HL-60 (cell line): ENCODE data around the gene FBXO38.
A peak's percentile ranks its signal among the peaks of the same experiment; 100 is the strongest.

Experiments used
- CTCF ChIP-seq: IDR thresholded peaks from one replicate; pipeline ENCODE4 v1.5.1; 2011; ENCODE audit warnings: low read length, control low read depth, inconsistent platforms; ENCODE audit not compliant: insufficient read depth
- POLR2AphosphoS5 ChIP-seq: IDR thresholded peaks from 2 replicates; pipeline ENCODE4 v1.6.1; 2012; ENCODE audit warnings: low read depth

DNA sequence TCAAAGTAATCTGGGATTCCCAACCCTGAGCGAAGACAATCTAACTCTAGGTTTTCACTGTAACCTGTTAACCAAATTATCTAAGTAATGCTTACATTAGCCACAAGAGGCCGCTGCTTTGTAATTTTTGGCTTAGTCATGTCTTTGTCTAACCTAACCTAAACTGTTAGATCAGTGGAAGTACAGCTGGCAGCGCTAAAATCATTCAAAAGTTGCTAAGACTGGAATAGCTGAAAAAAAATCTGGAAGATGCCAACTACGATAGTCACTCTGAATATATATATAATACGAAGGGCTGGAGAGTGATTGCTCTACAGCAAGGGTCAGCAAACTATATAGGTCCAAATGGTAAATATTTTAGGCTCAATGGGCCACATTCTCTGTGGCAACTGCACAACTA lies 60.2 kb downstream of the FBXO38 start:
- TF ChIP-seq CTCF (peak; percentile 61), POLR2AphosphoS5 (no peak)
